Ascending aorta (tissue), 2 donors: ENCODE measurements around the gene PAX9. TPM values are rescaled to one million over a fixed set of nuclear protein-coding genes. Genes with fewer than 3 reads are reported as not detected.
A peak's percentile ranks its signal among the peaks of the same experiment; 100 is the strongest.

ENCODE experiments used
- DNase-seq, 2 donors: peaks; one replicate each; pipeline ENCODE4 v3.0.0-alpha.2; 2019; ENCODE audit warnings: low spot score in 2 of 2
- H3K27ac ChIP-seq, 2 donors: fragments of 200-600 bp; sonication (generic); one replicate each; pipeline ENCODE4 v1.5.1; 2016 to 2017; ENCODE audit warnings: mild to moderate bottlenecking in 1 of 2
- H3K27me3 ChIP-seq: fragments of 200-600 bp; sonication (generic); one replicate; pipeline ENCODE4 v1.5.1; 2017
- H3K36me3 ChIP-seq, 2 donors: fragments of 200-600 bp; sonication (generic); one replicate each; pipeline ENCODE4 v1.5.1; 2016
- H3K4me1 ChIP-seq, 2 donors: fragments of 200-600 bp; sonication (generic); one replicate each; pipeline ENCODE4 v1.5.1; 2016 to 2017; ENCODE audit warnings: mild to moderate bottlenecking in 1 of 2
- H3K4me3 ChIP-seq, 2 donors: fragments of 200-600 bp; sonication (generic); one replicate each; pipeline ENCODE4 v1.5.1; 2016 to 2017; ENCODE audit warnings: mild to moderate bottlenecking in 1 of 2
- H3K9me3 ChIP-seq, 2 donors: fragments of 200-600 bp; sonication (generic); one replicate each; pipeline ENCODE4 v1.5.1; 2016
- intact Hi-C: fragments of 100-400 bp; cut with DNase I; formaldehyde crosslinking; loops from one replicate; pipeline ENCODE4 v1.15.1; 2023
- total RNA-seq: library from RNA; depleted of rRNA; stranded (reverse); fragments of >200 nt; gene quantifications from one replicate; pipeline ENCODE4 v1.1.0, GENCODE V29; 2016
- TF ChIP-seq, protein P1 (sequence below), 3 experiments: fragments of 200-600 bp in 2 of 3; fragments of 450-650 bp in 1 of 3; sonication (generic) in 2 of 3; IDR thresholded peaks; one replicate each; pipeline ENCODE4 v1.5.1; 2016 to 2019; ENCODE audit warnings: antibody characterized with exemption in 3 of 3, mild to moderate bottlenecking in 1 of 3, moderate library complexity in 1 of 3

Gene PAX9
- total RNA-seq, 1 donor from 2014 or later: not detected

DNA sequence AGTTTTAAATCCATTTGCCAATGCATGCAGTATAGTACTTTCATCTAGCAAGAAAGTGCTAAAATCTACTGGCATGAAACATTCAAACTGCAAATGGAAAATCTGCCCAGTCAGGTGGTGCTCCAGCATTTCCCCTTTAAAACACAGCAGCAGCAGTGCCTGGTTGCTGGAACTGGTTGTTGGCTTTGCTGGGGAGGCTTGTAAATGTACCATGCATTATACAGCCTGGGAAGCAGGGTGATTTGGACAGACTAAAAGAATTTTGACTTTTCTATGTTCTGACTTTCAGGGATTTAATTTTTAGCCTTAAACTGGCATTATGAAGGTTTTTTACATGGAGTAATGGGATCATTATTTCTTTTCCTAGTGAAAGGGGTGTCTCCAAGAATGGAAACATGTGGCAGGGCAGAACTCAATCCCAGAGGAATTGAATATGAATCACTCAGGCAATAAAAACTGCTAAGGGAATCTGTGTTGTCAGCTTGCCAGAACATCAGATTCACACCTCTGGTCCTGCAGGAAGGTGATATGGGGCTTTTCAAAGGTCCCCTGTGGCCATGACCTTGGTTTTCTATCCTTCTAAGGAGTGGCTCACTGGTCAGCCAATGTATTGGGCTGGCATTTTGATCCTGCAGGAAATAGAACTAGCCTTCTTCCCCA, 9.0 kb upstream of the PAX9 start:
- Histone ChIP-seq H3K36me3 (no peaks in the 10 kb centered on the region), H3K9me3 (no peaks in the 10 kb centered on the region), H3K4me3 (no peak overlapping the region), H3K27me3 (peaks cover 37% of the 10 kb centered on the region), H3K27ac (no peak overlapping the region), H3K4me1 (peaks cover 0 to 13% of the 10 kb centered on the region in 2 donors)
- intact Hi-C loops: loop anchor here (10.0 kb wide), 1 partner anchor 942 kb away; the partner anchor contains the start of genes FOXA1 and TTC6
- TF ChIP-seq, protein P1, sequence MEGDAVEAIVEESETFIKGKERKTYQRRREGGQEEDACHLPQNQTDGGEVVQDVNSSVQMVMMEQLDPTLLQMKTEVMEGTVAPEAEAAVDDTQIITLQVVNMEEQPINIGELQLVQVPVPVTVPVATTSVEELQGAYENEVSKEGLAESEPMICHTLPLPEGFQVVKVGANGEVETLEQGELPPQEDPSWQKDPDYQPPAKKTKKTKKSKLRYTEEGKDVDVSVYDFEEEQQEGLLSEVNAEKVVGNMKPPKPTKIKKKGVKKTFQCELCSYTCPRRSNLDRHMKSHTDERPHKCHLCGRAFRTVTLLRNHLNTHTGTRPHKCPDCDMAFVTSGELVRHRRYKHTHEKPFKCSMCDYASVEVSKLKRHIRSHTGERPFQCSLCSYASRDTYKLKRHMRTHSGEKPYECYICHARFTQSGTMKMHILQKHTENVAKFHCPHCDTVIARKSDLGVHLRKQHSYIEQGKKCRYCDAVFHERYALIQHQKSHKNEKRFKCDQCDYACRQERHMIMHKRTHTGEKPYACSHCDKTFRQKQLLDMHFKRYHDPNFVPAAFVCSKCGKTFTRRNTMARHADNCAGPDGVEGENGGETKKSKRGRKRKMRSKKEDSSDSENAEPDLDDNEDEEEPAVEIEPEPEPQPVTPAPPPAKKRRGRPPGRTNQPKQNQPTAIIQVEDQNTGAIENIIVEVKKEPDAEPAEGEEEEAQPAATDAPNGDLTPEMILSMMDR (IDR thresholded peaks at IDR 0.05): no peak
- DNase-seq: no peak

DNA sequence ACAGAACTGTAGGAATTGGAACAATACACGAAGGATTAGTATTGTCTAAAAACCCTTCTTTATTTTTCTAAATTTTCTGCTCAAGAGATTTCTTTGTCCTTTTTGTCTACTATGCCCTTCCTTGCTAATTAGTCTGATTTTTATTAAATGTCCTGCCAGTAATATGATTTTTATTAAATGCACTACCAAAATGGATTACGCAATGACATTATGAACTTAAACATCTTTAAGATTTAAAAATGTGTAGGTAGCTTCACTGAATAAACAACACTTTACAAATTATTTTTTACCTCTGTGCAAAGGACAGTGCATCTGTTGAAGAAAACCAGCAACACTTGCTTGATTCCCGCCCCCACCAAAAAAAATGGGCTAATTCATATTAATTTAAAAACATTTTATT, 8.2 kb upstream of the PAX9 start:
- intact Hi-C loops: loop anchor here (10.0 kb wide), 1 partner anchor 941 kb away; the partner anchor contains the start of genes FOXA1 and TTC6
- no peak overlapping the region for H3K4me3 ChIP-seq
- peaks cover 0 to 7% of the 10 kb centered on the region in 2 donors for H3K4me1 ChIP-seq
- H3K36me3 ChIP-seq: no peaks in the 10 kb centered on the region
- H3K9me3 ChIP-seq: no peaks in the 10 kb centered on the region
- no peak for DNase-seq
- no peak overlapping the region for H3K27ac ChIP-seq
- TF ChIP-seq, protein P1 (IDR thresholded peaks at IDR 0.05): no peak
- H3K27me3 ChIP-seq: peaks cover 44% of the 10 kb centered on the region

DNA sequence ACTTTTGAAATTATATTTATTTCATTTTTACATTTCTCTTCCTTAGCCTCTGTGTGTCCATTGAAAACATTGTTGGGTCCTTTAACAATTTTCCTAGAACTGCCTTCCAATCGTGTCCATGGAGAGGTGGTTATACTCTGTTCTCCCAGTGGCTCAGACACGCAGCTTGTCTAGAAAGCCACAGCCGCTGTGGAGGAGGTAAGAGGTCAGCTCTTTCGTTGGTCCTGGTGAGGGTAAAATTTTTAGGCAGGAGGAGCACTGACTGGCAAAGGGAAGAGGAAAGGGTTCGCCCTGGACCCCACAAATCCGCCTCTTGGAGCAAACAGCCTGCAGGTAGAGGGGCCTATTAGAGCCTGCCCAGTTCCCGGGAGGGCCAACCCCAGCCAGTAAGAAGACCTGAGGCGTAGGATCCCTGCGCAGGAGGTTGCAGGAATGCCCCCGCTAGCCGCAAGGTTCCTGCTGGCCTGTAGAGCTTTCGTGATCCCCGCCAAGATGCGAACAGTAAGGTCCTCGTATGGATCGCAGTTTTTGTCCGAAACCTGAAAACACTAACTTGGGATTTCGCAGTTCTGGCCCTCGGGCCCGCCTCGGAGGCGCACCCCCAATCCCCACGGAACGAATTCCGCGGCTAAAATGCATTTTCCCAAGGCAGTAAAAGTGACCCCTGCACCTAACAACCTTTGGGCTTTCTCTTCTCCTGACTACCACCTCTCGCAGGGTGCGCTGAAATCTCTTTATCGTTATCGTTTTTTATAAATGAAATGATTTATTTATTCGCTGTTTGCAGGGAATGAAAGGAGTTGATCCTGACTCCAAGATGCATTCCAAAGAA, 7.5 kb upstream of the PAX9 start:
- peaks cover 44% of the 10 kb centered on the region for H3K27me3 ChIP-seq
- H3K4me3 ChIP-seq: no peak overlapping the region
- H3K27ac ChIP-seq: no peak overlapping the region
- DNase-seq: no peak
- intact Hi-C loops: loop anchor here (10.0 kb wide), 1 partner anchor 941 kb away; the partner anchor contains the start of genes FOXA1 and TTC6
- no peaks in the 10 kb centered on the region for H3K36me3 ChIP-seq
- H3K4me1 ChIP-seq: peaks cover 0 to 6% of the 10 kb centered on the region in 2 donors
- H3K9me3 ChIP-seq: no peaks in the 10 kb centered on the region
- TF ChIP-seq, protein P1 (IDR thresholded peaks at IDR 0.05): no peak

DNA sequence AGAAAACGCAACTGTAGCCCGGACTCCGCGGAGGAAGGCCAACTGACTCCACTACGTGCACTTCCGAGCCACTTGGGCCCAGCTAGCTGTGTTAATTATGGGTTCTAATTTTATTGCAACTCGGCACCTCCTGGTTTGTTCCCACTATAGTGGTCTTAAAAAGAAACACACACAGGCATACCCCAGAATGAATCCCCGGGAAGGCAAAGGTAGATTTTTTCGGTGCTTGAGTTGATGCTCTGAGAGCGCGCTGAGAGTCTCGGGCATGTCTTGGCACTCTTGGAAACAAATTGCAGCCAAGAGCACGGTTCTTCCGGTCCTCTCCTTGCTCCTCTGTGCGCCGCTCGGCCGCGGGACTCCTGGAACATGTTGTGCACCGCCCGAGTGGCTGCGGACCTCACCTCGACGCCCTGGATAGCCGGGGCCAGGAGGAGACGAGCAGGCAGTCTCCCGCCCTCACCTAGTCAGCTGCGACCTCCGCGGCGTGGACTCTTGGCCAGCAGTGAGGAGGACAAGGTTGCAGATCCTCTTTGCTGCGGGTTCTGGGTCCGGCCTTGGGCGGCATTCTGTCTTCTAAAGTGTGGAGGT, 6.8 kb upstream of the PAX9 start:
- TF ChIP-seq, protein P1 (IDR thresholded peaks at IDR 0.05): no peak
- Histone ChIP-seq H3K27me3 (peaks cover 44% of the 10 kb centered on the region), H3K4me3 (no peak overlapping the region), H3K36me3 (no peaks in the 10 kb centered on the region), H3K27ac (no peak overlapping the region), H3K4me1 (peaks cover 0 to 6% of the 10 kb centered on the region in 2 donors), H3K9me3 (no peaks in the 10 kb centered on the region)
- intact Hi-C loops: loop anchor here (10.0 kb wide), 1 partner anchor 940 kb away; the partner anchor contains the start of genes FOXA1 and TTC6
- no peak for DNase-seq

DNA sequence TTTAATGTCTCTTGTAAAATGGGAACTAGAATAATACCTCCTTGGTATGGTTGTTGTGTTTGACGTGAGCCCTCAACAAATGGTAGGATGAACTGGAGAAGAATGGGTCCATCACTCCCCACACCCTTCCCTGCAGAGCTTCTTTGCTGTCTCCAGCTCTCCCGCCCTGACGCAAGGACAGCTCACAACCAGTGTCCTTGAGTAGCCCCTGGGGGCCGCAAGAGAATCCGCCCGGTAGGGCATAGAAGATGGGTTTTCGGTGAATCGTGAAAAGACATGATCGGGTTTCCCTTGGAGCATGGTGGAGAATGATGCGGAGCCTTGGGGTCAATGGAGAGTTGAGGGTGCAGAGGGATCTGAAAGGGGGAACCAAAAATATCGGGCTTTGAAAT, 6.1 kb upstream of the PAX9 start:
- Histone ChIP-seq H3K27me3 (peaks cover 44% of the 10 kb centered on the region), H3K4me3 (peak overlapping the region in 1 of 2 donors; percentile 42), H3K27ac (no peak overlapping the region), H3K4me1 (peaks cover 0 to 6% of the 10 kb centered on the region in 2 donors), H3K9me3 (no peaks in the 10 kb centered on the region), H3K36me3 (no peaks in the 10 kb centered on the region)
- intact Hi-C loops: loop anchor here (10.0 kb wide), 1 partner anchor 939 kb away; the partner anchor contains the start of genes FOXA1 and TTC6
- TF ChIP-seq, protein P1 (IDR thresholded peaks at IDR 0.05): no peak
- no peak for DNase-seq
